Thoracic aorta (tissue), 2 donors: Measurements from ENCODE around the gene STRN. TPM values are rescaled to one million over a fixed set of nuclear protein-coding genes. Genes with fewer than 3 reads are reported as not detected.
"Not testable (repeated sequence)": the region's sequence is repeated elsewhere in the genome, so short reads cannot be mapped to it uniquely, and the experiment has no call there.

Experiments used
- ATAC-seq: fragments of 150-250 bp; one replicate; pipeline ENCODE4 v1.8.0; 2017; ENCODE audit warnings: low read depth; ENCODE audit not compliant: insufficient number of reproducible peaks, low FRiP score
- DNase-seq: peaks from one replicate; pipeline ENCODE4 v3.0.0-alpha.2; 2020; ENCODE audit warnings: low spot score
- H3K27ac ChIP-seq, 2 donors: fragments of 200-600 bp; sonication (generic); 1 replicate in 1 of 2; 2 replicates in 1 of 2; pipeline ENCODE4 v1.5.1; 2016; ENCODE audit warnings: mild to moderate bottlenecking in 2 of 2, moderate library complexity in 2 of 2
- H3K27me3 ChIP-seq: fragments of 200-600 bp; sonication (generic); replicated peaks from 2 replicates; pipeline ENCODE4 v1.6.0; 2016; ENCODE audit warnings: mild to moderate bottlenecking; ENCODE audit not compliant: insufficient read depth
- H3K36me3 ChIP-seq: fragments of 200-600 bp; sonication (generic); one replicate; pipeline ENCODE4 v1.5.1; 2016
- H3K4me1 ChIP-seq, 2 donors: fragments of 200-600 bp; sonication (generic); 1 replicate in 1 of 2; 2 replicates in 1 of 2; pipeline versions ENCODE4 v1.5.1 to v1.6.0; 2016; ENCODE audit warnings: low read depth in 2 of 2, mild to moderate bottlenecking in 1 of 2; ENCODE audit not compliant: control insufficient read depth in 1 of 2
- H3K4me3 ChIP-seq: fragments of 200-600 bp; sonication (generic); 2 replicates; pipeline ENCODE4 v1.5.1; 2016; ENCODE audit warnings: mild to moderate bottlenecking
- H3K9me3 ChIP-seq: fragments of 200-600 bp; sonication (generic); 2 replicates; pipeline ENCODE4 v1.5.1; 2016
- CTCF ChIP-seq: fragments of 200-600 bp; sonication (generic); IDR thresholded peaks from one replicate; pipeline ENCODE4 v1.5.1; 2019; ENCODE audit warnings: antibody characterized with exemption
- total RNA-seq, 2 donors: library from RNA; depleted of rRNA; stranded (reverse); fragments of >200 nt; gene quantifications; one replicate each; pipeline versions ENCODE4 v1.1.0 to v1.2.3, GENCODE V29; 2016

STRN gene
- total RNA-seq, 2 donors from 2014 or later, result 14.6 to 23.4 TPM

- no peak overlapping the region for H3K27ac ChIP-seq
- no peak for DNase-seq
- no peak for ATAC-seq
- H3K36me3 ChIP-seq, result no peaks in the 10 kb centered on the region
- no peaks in the 10 kb centered on the region for H3K27me3 ChIP-seq
- H3K4me1 ChIP-seq, result no peaks in the 10 kb centered on the region
- no peak for TF ChIP-seq CTCF
- no peaks in the 10 kb centered on the region for H3K9me3 ChIP-seq
- H3K4me3 ChIP-seq, result no peak overlapping the region
Measured at GRCh38 chr2:36834203-36834602, 132.1 kb downstream of the STRN start.

GRCh38 chr2:36831185-36831584 is 135.2 kb downstream of the STRN start:
- H3K4me1 ChIP-seq, result no peaks in the 10 kb centered on the region
- ATAC-seq, result no peak
- H3K9me3 ChIP-seq, result no peaks in the 10 kb centered on the region
- no peak for DNase-seq
- H3K36me3 ChIP-seq, result no peaks in the 10 kb centered on the region
- H3K4me3 ChIP-seq, result no peak overlapping the region
- H3K27me3 ChIP-seq, result no peaks in the 10 kb centered on the region
- no peak for TF ChIP-seq CTCF
- H3K27ac ChIP-seq, result no peak overlapping the region

- not testable (repeated sequence) for H3K27me3 ChIP-seq, H3K4me3 ChIP-seq, H3K27ac ChIP-seq, H3K9me3 ChIP-seq, DNase-seq, H3K36me3 ChIP-seq, ATAC-seq
- peaks cover 0 to 16% of the 10 kb centered on the region in 2 donors for H3K4me1 ChIP-seq
Measured at GRCh38 chr2:36824683-36825082, 141.7 kb downstream of the STRN start.

GRCh38 chr2:36824273-36824672 is 142.1 kb downstream of the STRN start:
- Histone ChIP-seq H3K9me3 (no peaks in the 10 kb centered on the region), H3K4me1 (peaks cover 0 to 16% of the 10 kb centered on the region in 2 donors), H3K27ac (no peak overlapping the region), H3K27me3 (no peaks in the 10 kb centered on the region), H3K36me3 (no peaks in the 10 kb centered on the region), H3K4me3 (no peak overlapping the region)
- DNase-seq (no peak), ATAC-seq (no peak)
- no peak for TF ChIP-seq CTCF

GRCh38 chr2:36823862-36824261 is 142.5 kb downstream of the STRN start:
- DNase-seq (no peak), ATAC-seq (no peak)
- no peak overlapping the region for H3K27ac ChIP-seq
- TF ChIP-seq CTCF, result no peak
- H3K27me3 ChIP-seq, result no peaks in the 10 kb centered on the region
- no peak overlapping the region for H3K4me3 ChIP-seq
- no peaks in the 10 kb centered on the region for H3K36me3 ChIP-seq
- no peaks in the 10 kb centered on the region for H3K9me3 ChIP-seq
- H3K4me1 ChIP-seq, result peaks cover 0 to 16% of the 10 kb centered on the region in 2 donors

- H3K9me3 ChIP-seq, result no peaks in the 10 kb centered on the region
- no peak overlapping the region for H3K4me3 ChIP-seq
- no peak for TF ChIP-seq CTCF
- DNase-seq (no peak), ATAC-seq (no peak)
- H3K27me3 ChIP-seq, result no peaks in the 10 kb centered on the region
- H3K36me3 ChIP-seq, result no peaks in the 10 kb centered on the region
- H3K4me1 ChIP-seq, result peaks cover 0 to 16% of the 10 kb centered on the region in 2 donors
- no peak overlapping the region for H3K27ac ChIP-seq
Measured at GRCh38 chr2:36820942-36821605, 145.3 kb downstream of the STRN start.
